Thoracic aorta (tissue), 2 donors: ENCODE results near the gene RUFY4. TPM values are rescaled to one million over a fixed set of nuclear protein-coding genes. Genes with fewer than 3 reads are reported as not detected.

ENCODE experiments used
- ATAC-seq: fragments of 150-250 bp; one replicate; pipeline ENCODE4 v1.8.0; 2017; ENCODE audit warnings: low read depth; ENCODE audit not compliant: insufficient number of reproducible peaks, low FRiP score
- DNase-seq: peaks from one replicate; pipeline ENCODE4 v3.0.0-alpha.2; 2020; ENCODE audit warnings: low spot score
- H3K27ac ChIP-seq, 2 donors: fragments of 200-600 bp; sonication (generic); 1 replicate in 1 of 2; 2 replicates in 1 of 2; pipeline ENCODE4 v1.5.1; 2016; ENCODE audit warnings: mild to moderate bottlenecking in 2 of 2, moderate library complexity in 2 of 2
- H3K27me3 ChIP-seq: fragments of 200-600 bp; sonication (generic); replicated peaks from 2 replicates; pipeline ENCODE4 v1.6.0; 2016; ENCODE audit warnings: mild to moderate bottlenecking; ENCODE audit not compliant: insufficient read depth
- H3K36me3 ChIP-seq: fragments of 200-600 bp; sonication (generic); one replicate; pipeline ENCODE4 v1.5.1; 2016
- H3K4me1 ChIP-seq, 2 donors: fragments of 200-600 bp; sonication (generic); 1 replicate in 1 of 2; 2 replicates in 1 of 2; pipeline versions ENCODE4 v1.5.1 to v1.6.0; 2016; ENCODE audit warnings: low read depth in 2 of 2, mild to moderate bottlenecking in 1 of 2; ENCODE audit not compliant: control insufficient read depth in 1 of 2
- H3K4me3 ChIP-seq: fragments of 200-600 bp; sonication (generic); 2 replicates; pipeline ENCODE4 v1.5.1; 2016; ENCODE audit warnings: mild to moderate bottlenecking
- H3K9me3 ChIP-seq: fragments of 200-600 bp; sonication (generic); 2 replicates; pipeline ENCODE4 v1.5.1; 2016
- total RNA-seq, 2 donors: library from RNA; depleted of rRNA; stranded (reverse); fragments of >200 nt; gene quantifications; one replicate each; pipeline versions ENCODE4 v1.1.0 to v1.2.3, GENCODE V29; 2016
- TF ChIP-seq, protein P1 (sequence below): fragments of 200-600 bp; sonication (generic); IDR thresholded peaks from one replicate; pipeline ENCODE4 v1.5.1; 2019; ENCODE audit warnings: antibody characterized with exemption

The RUFY4 gene
- total RNA-seq, 2 donors from 2014 or later = 0.68 TPM; not detected in 1

DNA sequence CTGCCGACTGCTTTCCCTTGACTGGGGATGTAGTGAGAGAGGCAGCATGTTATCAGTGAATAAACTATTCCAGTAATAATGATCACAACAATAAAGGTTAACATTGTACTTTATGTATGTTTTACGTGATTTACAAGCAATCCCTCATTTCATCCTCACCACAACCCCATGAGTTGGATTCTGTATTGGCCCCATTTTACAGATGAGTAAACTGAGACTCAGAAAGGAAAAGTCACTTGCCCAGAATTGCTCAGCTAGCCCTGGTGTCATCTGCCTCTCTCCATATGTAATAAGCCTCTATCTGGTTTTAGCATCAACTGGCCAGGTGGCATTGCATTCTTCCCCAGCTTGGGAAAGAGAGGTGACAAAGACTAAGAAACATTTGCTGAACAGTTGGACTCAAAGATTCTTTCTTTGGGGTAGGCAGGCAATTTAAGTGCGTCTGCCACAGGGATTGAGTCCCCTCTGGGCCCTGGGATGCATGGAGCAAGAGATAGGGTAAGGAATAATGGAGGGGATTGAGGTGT is 58.9 kb downstream of the RUFY4 start:
- H3K36me3 ChIP-seq = no peaks in the 10 kb centered on the region
- H3K27me3 ChIP-seq = no peaks in the 10 kb centered on the region
- H3K4me1 ChIP-seq = no peaks in the 10 kb centered on the region
- DNase-seq (no peak), ATAC-seq (no peak)
- no peak overlapping the region for H3K27ac ChIP-seq
- H3K9me3 ChIP-seq = no peaks in the 10 kb centered on the region
- no peak overlapping the region for H3K4me3 ChIP-seq
- TF ChIP-seq, protein P1, sequence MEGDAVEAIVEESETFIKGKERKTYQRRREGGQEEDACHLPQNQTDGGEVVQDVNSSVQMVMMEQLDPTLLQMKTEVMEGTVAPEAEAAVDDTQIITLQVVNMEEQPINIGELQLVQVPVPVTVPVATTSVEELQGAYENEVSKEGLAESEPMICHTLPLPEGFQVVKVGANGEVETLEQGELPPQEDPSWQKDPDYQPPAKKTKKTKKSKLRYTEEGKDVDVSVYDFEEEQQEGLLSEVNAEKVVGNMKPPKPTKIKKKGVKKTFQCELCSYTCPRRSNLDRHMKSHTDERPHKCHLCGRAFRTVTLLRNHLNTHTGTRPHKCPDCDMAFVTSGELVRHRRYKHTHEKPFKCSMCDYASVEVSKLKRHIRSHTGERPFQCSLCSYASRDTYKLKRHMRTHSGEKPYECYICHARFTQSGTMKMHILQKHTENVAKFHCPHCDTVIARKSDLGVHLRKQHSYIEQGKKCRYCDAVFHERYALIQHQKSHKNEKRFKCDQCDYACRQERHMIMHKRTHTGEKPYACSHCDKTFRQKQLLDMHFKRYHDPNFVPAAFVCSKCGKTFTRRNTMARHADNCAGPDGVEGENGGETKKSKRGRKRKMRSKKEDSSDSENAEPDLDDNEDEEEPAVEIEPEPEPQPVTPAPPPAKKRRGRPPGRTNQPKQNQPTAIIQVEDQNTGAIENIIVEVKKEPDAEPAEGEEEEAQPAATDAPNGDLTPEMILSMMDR = no peak

DNA sequence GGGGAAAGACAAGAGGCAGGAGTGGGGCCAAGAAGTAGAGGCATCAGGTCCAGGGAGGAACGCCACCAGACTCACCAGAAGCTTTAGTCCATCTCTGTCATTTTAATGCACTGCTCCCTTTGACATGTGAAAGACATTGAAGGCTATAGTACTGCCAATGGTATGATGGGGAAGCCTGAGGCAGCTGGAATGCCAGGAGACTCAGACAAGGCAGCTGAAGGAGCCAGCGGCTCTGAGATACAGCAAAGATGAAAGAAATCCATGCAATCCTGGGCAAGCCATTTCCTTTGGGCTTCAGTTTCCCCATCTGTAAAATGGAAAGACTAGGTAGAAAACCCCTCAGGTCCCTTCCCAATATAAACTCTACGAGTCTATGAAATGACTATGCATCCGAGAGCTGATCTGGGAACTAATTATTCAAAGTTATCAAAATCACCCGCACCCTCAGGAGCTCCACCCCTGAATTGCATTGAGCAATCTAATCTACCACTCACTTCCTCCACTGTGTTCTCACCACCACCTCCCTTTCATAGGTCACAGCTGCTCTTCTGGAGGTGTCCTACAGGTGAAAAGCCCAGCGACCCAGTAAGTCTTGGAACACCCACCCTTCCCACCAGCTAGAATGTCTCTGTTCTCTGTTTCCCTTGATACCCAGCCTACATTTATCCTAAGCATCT is 59.9 kb downstream of the RUFY4 start:
- DNase-seq = no peak
- TF ChIP-seq, protein P1 = no peak
- H3K27ac ChIP-seq = no peak overlapping the region
- ATAC-seq = no peak
- H3K4me1 ChIP-seq = no peaks in the 10 kb centered on the region
- no peaks in the 10 kb centered on the region for H3K9me3 ChIP-seq
- no peaks in the 10 kb centered on the region for H3K36me3 ChIP-seq
- no peaks in the 10 kb centered on the region for H3K27me3 ChIP-seq
- no peak overlapping the region for H3K4me3 ChIP-seq

DNA sequence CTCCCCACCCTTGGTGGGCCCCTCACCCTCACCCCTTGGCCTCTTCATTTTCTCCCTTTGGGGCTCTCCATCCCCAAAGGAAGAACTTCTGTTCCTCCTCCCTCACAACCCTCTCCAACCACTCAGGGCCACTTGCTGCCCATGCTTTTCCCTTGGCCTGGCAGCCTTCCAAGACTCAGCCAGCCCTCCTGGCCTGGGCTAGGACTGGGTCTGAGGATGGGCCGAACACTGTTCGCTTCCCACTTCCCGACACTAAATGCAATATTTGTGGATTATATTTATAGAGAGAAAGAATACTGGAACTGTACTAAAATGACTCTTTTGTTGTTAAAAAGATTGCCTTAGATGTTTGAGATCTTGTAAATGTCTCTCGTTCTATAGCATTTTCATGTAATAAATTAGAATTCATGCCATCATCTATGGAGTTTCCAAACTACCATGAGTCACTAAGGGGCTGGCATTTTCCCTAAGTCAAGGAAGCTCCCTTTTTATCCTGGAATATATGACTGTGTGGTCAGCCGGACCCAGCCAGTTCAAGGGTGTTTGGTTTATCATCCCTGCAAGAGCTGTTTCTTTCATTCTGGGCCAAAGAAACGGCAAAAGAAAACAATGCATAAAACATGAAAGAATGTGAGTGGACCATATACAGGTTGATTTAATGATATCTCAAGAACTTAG is 60.5 kb downstream of the RUFY4 start:
- ATAC-seq (no peak), DNase-seq (no peak)
- TF ChIP-seq, protein P1 = no peak
- no peaks in the 10 kb centered on the region for H3K4me1 ChIP-seq
- no peaks in the 10 kb centered on the region for H3K27me3 ChIP-seq
- H3K27ac ChIP-seq = no peak overlapping the region
- no peak overlapping the region for H3K4me3 ChIP-seq
- H3K9me3 ChIP-seq = no peaks in the 10 kb centered on the region
- H3K36me3 ChIP-seq = no peaks in the 10 kb centered on the region

- Histone ChIP-seq H3K36me3 (no peaks in the 10 kb centered on the region), H3K4me3 (no peak overlapping the region), H3K27me3 (no peaks in the 10 kb centered on the region), H3K27ac (no peak overlapping the region), H3K9me3 (no peaks in the 10 kb centered on the region), H3K4me1 (no peaks in the 10 kb centered on the region)
- DNase-seq (no peak), ATAC-seq (no peak)
- TF ChIP-seq, protein P1 = no peak
Measured at GRCh38 chr2:218130377-218130776, 61.3 kb downstream of the RUFY4 start.

GRCh38 chr2:218130822-218131221 is 61.8 kb downstream of the RUFY4 start:
- H3K36me3 ChIP-seq = no peaks in the 10 kb centered on the region
- no peaks in the 10 kb centered on the region for H3K4me1 ChIP-seq
- no peaks in the 10 kb centered on the region for H3K9me3 ChIP-seq
- ATAC-seq = no peak
- H3K27me3 ChIP-seq = no peaks in the 10 kb centered on the region
- H3K4me3 ChIP-seq = no peak overlapping the region
- TF ChIP-seq, protein P1 = no peak
- no peak for DNase-seq
- no peak overlapping the region for H3K27ac ChIP-seq
